Lower leg skin (tissue), 4 donors: Measurements from ENCODE around the gene GRIP2. TPM values are rescaled to one million over a fixed set of nuclear protein-coding genes. Genes with fewer than 3 reads are reported as not detected.

Source experiments
- DNase-seq, 2 donors: peaks; one replicate each; pipeline ENCODE4 v3.0.0-alpha.2; 2019; ENCODE audit warnings: low spot score in 2 of 2
- H3K4me3 ChIP-seq: fragments of 200-600 bp; sonication (generic); 2 replicates; pipeline ENCODE4 v1.5.1; 2017; ENCODE audit warnings: mild to moderate bottlenecking, low read depth; ENCODE audit not compliant: poor library complexity, severe bottlenecking
- POLR2A ChIP-seq, 2 donors: fragments of 450-650 bp; IDR thresholded peaks; one replicate each; pipeline ENCODE4 v1.6.1; 2016 to 2017; ENCODE audit warnings: antibody characterized with exemption in 2 of 2, mild to moderate bottlenecking in 1 of 2, moderate library complexity in 1 of 2
- WGBS, 2 donors: methylation state at CpG; one replicate each; pipeline ENCODE4 v1.1.5; 2018; 5-methylcytosine and 5-hydroxymethylcytosine counted together
- intact Hi-C: fragments of 100-400 bp; cut with DNase I; formaldehyde crosslinking; loops from one replicate; pipeline ENCODE4 v1.15.0; 2023; ENCODE audit warnings: low total_unique reads
- total RNA-seq, 4 donors: library from RNA; depleted of rRNA; stranded (reverse); fragments of >200 nt; gene quantifications; one replicate each; pipeline ENCODE4 v1.1.0, GENCODE V29; 2016
- TF ChIP-seq, protein P1 (sequence below), 3 donors: fragments of 450-650 bp; IDR thresholded peaks; one replicate each; pipeline ENCODE4 v1.5.1; 2016; ENCODE audit warnings: antibody characterized with exemption in 3 of 3, mild to moderate bottlenecking in 3 of 3, moderate library complexity in 2 of 3

Gene GRIP2
- total RNA-seq, 4 donors from 2014 or later: 0.89 to 5.2 (median 2.3) TPM

DNA sequence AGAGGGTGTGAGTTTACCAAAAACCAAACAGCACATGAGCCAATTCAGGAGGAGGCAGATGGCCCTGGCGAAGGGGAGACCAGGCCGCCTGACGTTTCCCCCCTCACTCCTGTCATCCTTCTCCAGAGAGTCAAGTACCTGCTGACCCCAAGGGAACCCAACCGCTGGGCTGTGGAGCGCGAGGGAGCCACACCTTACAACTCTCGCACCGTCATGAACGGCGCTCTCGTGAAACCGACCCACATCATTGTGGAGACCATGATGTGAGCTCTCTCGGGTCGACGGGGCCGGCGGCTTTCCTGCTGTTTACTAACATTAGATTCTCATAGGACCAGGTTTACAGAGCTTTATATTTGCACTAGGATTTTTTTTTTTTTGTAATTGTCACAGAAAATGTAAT, 55.4 kb downstream of the GRIP2 start:
- no peak for TF ChIP-seq POLR2A (IDR thresholded peaks at IDR 0.05)
- TF ChIP-seq, protein P1, sequence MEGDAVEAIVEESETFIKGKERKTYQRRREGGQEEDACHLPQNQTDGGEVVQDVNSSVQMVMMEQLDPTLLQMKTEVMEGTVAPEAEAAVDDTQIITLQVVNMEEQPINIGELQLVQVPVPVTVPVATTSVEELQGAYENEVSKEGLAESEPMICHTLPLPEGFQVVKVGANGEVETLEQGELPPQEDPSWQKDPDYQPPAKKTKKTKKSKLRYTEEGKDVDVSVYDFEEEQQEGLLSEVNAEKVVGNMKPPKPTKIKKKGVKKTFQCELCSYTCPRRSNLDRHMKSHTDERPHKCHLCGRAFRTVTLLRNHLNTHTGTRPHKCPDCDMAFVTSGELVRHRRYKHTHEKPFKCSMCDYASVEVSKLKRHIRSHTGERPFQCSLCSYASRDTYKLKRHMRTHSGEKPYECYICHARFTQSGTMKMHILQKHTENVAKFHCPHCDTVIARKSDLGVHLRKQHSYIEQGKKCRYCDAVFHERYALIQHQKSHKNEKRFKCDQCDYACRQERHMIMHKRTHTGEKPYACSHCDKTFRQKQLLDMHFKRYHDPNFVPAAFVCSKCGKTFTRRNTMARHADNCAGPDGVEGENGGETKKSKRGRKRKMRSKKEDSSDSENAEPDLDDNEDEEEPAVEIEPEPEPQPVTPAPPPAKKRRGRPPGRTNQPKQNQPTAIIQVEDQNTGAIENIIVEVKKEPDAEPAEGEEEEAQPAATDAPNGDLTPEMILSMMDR (IDR thresholded peaks at IDR 0.05): no peak
- WGBS, 2 donors: 85 to 89% methylated on average over 17 of the region's 17 CpGs
- intact Hi-C loops: no loop called here
- no peak for DNase-seq
- no peak overlapping the region for H3K4me3 ChIP-seq

DNA sequence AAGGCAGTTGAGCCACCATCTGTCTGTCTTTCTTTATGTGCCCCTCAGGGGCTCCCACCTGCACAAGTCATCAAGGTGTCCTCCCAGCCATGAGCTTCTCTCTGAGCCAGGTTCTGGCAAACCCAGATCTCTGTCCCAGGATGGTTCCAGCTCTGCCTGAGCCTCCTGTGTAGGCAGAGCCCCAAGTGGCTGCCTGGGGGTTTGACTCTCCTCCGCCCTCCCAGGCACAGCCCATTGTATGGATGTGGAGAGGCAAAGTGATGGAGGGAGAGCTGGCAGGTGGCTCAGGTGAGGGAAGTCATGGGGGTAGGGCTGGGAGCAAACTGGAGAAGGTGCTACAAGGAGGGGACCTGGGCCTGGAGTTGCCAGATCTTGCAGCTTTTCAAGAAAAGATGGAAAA, 56.9 kb downstream of the GRIP2 start:
- 94 to 100% methylated on average over 1 of the region's 1 CpG for WGBS, 2 donors
- no peak for TF ChIP-seq POLR2A (IDR thresholded peaks at IDR 0.05)
- TF ChIP-seq, protein P1 (IDR thresholded peaks at IDR 0.05): no peak
- no peak overlapping the region for H3K4me3 ChIP-seq
- no peak for DNase-seq
- intact Hi-C loops: no loop called here

DNA sequence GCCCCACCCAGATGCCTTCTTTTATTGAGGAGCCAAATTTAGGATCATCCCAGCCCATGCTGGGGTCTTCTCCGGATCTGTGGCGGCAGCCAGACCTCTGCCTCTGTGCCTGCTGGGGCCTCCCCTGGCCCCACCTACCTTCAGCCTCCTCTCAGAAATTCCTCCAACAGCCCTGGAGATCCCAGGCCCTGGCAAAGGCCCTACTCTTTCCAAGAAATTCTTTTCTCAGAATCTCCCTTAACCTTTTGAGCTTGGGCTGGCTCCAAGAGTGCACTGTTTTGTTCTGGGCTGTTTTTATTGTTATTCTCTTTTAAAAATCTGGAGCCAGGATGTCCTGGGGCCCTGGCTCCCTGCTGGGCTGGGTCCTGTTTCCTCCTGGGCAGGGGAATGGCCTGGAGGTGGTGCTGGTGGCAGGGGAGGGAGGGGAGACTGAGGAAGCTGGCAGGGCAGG, 57.8 kb downstream of the GRIP2 start:
- no peak for TF ChIP-seq POLR2A (IDR thresholded peaks at IDR 0.05)
- TF ChIP-seq, protein P1 (IDR thresholded peaks at IDR 0.05): no peak
- H3K4me3 ChIP-seq: no peak overlapping the region
- no peak for DNase-seq
- intact Hi-C loops: no loop called here
- WGBS, 2 donors: 55 to 74% methylated on average over 2 of the region's 2 CpGs

DNA sequence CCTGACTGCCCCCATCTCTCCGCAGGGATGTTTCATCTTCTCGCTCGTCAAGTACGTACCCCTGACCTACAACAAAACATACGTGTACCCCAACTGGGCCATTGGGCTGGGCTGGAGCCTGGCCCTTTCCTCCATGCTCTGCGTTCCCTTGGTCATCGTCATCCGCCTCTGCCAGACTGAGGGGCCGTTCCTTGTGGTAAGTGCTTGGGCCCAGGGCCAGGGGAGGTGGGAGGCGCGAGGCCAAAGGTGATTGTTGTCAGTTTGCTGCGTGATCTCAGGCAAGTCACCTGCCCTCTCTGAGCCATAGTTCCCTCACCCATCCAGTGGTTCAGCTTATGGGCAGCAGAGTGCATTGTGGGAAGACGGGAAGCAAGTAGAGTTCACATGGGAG, 58.5 kb downstream of the GRIP2 start:
- intact Hi-C loops: no loop called here
- WGBS, 2 donors: 95 to 97% methylated on average over 13 of the region's 13 CpGs
- no peak for TF ChIP-seq POLR2A (IDR thresholded peaks at IDR 0.05)
- TF ChIP-seq, protein P1 (IDR thresholded peaks at IDR 0.05): no peak
- DNase-seq: no peak
- H3K4me3 ChIP-seq: no peak overlapping the region

DNA sequence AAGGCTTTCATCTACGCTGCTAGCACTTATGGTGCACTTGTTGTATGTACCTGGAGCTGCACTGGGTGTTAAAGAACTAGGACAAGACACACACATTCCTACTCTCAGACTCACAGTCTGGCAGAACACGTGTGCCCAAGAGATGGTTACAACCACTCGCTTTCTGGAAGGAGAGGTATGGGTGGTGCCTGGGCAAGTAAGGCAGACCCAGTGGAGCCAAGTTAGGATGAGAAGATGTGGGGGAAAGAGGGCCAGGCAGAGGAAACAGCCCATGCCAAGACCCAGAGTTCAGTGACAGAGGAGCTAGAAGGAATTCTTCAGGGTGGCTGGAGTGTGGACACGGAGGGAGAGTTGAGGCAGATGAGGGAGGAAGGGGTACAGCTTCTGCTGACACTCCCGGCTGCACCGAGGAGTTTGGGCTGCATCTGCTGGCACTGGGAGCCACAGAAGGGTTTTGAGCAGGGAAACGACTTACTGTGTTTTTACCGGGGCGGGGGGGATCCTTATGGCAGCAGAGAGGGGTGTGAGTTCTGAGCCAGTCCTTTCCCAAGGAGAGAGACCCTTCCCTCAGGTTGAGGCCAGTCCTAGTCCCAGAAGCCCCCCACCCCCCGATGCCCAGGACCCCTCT, 59.0 kb downstream of the GRIP2 start:
- H3K4me3 ChIP-seq: no peak overlapping the region
- TF ChIP-seq POLR2A (IDR thresholded peaks at IDR 0.05): no peak
- TF ChIP-seq, protein P1 (IDR thresholded peaks at IDR 0.05): no peak
- no peak for DNase-seq
- WGBS, 2 donors: 82 to 90% methylated on average over 10 of the region's 10 CpGs
- intact Hi-C loops: no loop called here
